Neural progenitor cell (in vitro differentiated cells): Measurements from ENCODE around the gene VASH2. TPM values are rescaled to one million over a fixed set of nuclear protein-coding genes. Genes with fewer than 3 reads are reported as not detected.

Experiments
- DNase-seq: peaks from one replicate; pipeline ENCODE4 v3.0.0-alpha.2; 2016; ENCODE audit warnings: low spot score
- H2AFZ ChIP-seq: fragments of 200-600 bp; sonication (generic); replicated peaks from 2 replicates; pipeline ENCODE4 v1.6.1; 2016; ENCODE audit warnings: antibody characterized with exemption
- H3F3A ChIP-seq: fragments of 200-600 bp; sonication (generic); 2 replicates; pipeline ENCODE4 v1.6.1; 2016; ENCODE audit warnings: antibody characterized with exemption, low read depth
- H3K27ac ChIP-seq: fragments of 200-600 bp; sonication (generic); 2 replicates; pipeline ENCODE4 v1.5.1; 2016; ENCODE audit warnings: mild to moderate bottlenecking
- H3K27me3 ChIP-seq: fragments of 200-600 bp; sonication (generic); 2 replicates; pipeline ENCODE4 v1.6.1; 2016; ENCODE audit warnings: mild to moderate bottlenecking, moderate library complexity
- H3K36me3 ChIP-seq: fragments of 200-600 bp; sonication (generic); 2 replicates; pipeline ENCODE4 v1.5.1; 2016
- H3K4me1 ChIP-seq: fragments of 200-600 bp; sonication (generic); 2 replicates; pipeline ENCODE4 v1.6.1; 2016; ENCODE audit warnings: mixed run types
- H3K4me2 ChIP-seq: fragments of 200-600 bp; sonication (generic); 2 replicates; pipeline ENCODE4 v1.6.1; 2016
- H3K4me3 ChIP-seq: fragments of 200-600 bp; sonication (generic); 2 replicates; pipeline ENCODE4 v1.5.1; 2016
- H3K79me2 ChIP-seq: fragments of 200-600 bp; sonication (generic); 2 replicates; pipeline ENCODE4 v1.6.1; 2016; ENCODE audit warnings: low read depth
- H3K9ac ChIP-seq: fragments of 200-600 bp; sonication (generic); 2 replicates; pipeline ENCODE4 v1.6.1; 2016
- H3K9me3 ChIP-seq: fragments of 200-600 bp; sonication (generic); 2 replicates; pipeline ENCODE4 v1.5.1; 2016; ENCODE audit warnings: low read depth
- H4K20me1 ChIP-seq: fragments of 200-600 bp; sonication (generic); 2 replicates; pipeline ENCODE4 v1.6.1; 2016; ENCODE audit warnings: low read depth
- H3K27ac Mint-ChIP-seq: 3 replicates; pipeline ENCODE4 v1.8.0; 2021; ENCODE audit warnings: mixed read lengths
- H3K27me3 Mint-ChIP-seq: 2 replicates; pipeline ENCODE4 v1.8.0; 2022; ENCODE audit warnings: low read depth, mild to moderate bottlenecking, inconsistent platforms, moderate library complexity, mixed read lengths; ENCODE audit not compliant: insufficient read depth
- H3K36me3 Mint-ChIP-seq: 3 replicates; pipeline ENCODE4 v1.8.0; 2021; ENCODE audit warnings: mixed read lengths
- H3K4me1 Mint-ChIP-seq: 3 replicates; pipeline ENCODE4 v1.8.0; 2021; ENCODE audit warnings: mixed read lengths
- H3K4me3 Mint-ChIP-seq: 3 replicates; pipeline ENCODE4 v1.8.0; 2021; ENCODE audit warnings: mild to moderate bottlenecking, moderate library complexity, mixed read lengths
- H3K9me3 Mint-ChIP-seq: 3 replicates; pipeline ENCODE4 v1.8.0; 2020; ENCODE audit warnings: mixed read lengths
- EZH2 ChIP-seq: fragments of 200-600 bp; sonication (generic); IDR thresholded peaks from 2 replicates; pipeline ENCODE4 v1.6.1; 2017; ENCODE audit warnings: antibody characterized with exemption, mild to moderate bottlenecking, moderate library complexity
- EZH2phosphoT487 ChIP-seq: fragments of 200-600 bp; sonication (generic); IDR thresholded peaks from 2 replicates; pipeline ENCODE4 v1.6.1; 2017; ENCODE audit warnings: antibody characterized with exemption
- total RNA-seq: library from RNA; depleted of rRNA; stranded (reverse); fragments of >200 nt; gene quantifications from 2 replicates; pipeline ENCODE4 v1.2.3, GENCODE V29; 2015; ENCODE audit warnings: low replicate concordance
- TF ChIP-seq, protein P1 (sequence below): fragments of 200-600 bp; sonication (generic); IDR thresholded peaks from 2 replicates; pipeline ENCODE4 v1.5.1; 2017; ENCODE audit warnings: antibody characterized with exemption, mild to moderate bottlenecking

Gene VASH2
- total RNA-seq, 1 donor from 2014 or later: 5.2 TPM

DNA sequence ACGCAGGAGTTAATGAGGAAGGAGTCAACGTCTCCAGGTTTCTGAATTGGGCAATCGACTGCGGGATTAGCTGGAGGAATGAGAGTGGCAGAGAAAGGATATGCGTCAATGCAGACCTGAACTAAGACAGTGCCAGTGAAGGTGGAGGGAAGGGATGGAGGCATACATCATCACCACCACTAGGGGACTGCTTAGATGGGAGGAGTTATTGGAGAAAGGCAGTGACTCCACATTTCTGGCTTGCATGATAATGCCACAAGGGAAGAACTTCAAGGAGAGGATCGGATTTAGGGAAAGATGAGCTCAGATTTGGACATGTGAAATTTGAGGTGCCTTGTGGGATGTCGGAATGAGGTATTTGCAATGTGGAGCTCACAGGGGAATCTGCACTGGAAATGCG lies 17.5 kb downstream of the VASH2 start:
- no peak overlapping the region for H3K9ac ChIP-seq
- H3K27ac ChIP-seq: no peak overlapping the region
- H3K27me3 ChIP-seq: no peaks in the 10 kb centered on the region
- no peaks in the 10 kb centered on the region for H3K9me3 ChIP-seq
- H3K36me3 ChIP-seq: no peaks in the 10 kb centered on the region
- no peaks in the 10 kb centered on the region for H3F3A ChIP-seq
- no peak overlapping the region for H3K4me3 ChIP-seq
- DNase-seq: peak; percentile 51
- Mint-ChIP-seq H3K9me3 (no peaks in the 10 kb centered on the region), H3K27me3 (peaks cover 2% of the 10 kb centered on the region), H3K27ac (peak overlapping the region; percentile 12), H3K4me1 (peaks cover 33% of the 10 kb centered on the region), H3K4me3 (no peak overlapping the region), H3K36me3 (peaks cover 35% of the 10 kb centered on the region)
- peaks cover 8% of the 10 kb centered on the region for H3K4me1 ChIP-seq
- H3K4me2 ChIP-seq: no peak overlapping the region
- H2AFZ ChIP-seq: no peak overlapping the region
- H3K79me2 ChIP-seq: no peaks in the 10 kb centered on the region
- TF ChIP-seq, protein P1, sequence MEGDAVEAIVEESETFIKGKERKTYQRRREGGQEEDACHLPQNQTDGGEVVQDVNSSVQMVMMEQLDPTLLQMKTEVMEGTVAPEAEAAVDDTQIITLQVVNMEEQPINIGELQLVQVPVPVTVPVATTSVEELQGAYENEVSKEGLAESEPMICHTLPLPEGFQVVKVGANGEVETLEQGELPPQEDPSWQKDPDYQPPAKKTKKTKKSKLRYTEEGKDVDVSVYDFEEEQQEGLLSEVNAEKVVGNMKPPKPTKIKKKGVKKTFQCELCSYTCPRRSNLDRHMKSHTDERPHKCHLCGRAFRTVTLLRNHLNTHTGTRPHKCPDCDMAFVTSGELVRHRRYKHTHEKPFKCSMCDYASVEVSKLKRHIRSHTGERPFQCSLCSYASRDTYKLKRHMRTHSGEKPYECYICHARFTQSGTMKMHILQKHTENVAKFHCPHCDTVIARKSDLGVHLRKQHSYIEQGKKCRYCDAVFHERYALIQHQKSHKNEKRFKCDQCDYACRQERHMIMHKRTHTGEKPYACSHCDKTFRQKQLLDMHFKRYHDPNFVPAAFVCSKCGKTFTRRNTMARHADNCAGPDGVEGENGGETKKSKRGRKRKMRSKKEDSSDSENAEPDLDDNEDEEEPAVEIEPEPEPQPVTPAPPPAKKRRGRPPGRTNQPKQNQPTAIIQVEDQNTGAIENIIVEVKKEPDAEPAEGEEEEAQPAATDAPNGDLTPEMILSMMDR: peak; percentile 61
- TF ChIP-seq EZH2: no peak
- no peak for TF ChIP-seq EZH2phosphoT487
- no peaks in the 10 kb centered on the region for H4K20me1 ChIP-seq

DNA sequence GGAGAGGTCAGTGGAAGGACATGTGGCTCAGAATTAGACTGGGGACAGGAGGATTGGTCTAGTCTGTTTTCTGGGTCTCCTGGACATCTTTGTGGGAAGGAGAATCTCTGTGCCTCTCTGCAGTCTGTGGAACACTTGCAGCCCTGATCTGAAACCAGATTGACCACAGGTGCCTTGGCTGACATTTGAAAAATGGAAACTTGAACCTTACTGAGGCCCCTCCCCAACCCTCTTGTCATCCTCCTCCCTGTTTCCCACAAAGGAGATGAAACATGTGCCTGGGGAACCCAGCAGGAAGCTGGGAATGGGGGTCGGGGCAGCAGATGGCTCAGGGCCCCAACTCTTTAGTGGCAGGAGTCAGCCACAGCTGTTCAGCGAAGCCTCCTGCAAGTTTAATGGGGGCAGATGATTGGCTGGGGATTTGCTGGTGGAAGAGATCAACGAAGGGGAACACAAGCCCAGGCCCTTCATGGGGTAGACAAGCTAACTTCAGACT lies 18.1 kb downstream of the VASH2 start:
- Histone ChIP-seq H3K27ac (no peak overlapping the region), H3K36me3 (no peaks in the 10 kb centered on the region), H3F3A (no peaks in the 10 kb centered on the region), H3K4me1 (peaks cover 8% of the 10 kb centered on the region), H3K27me3 (no peaks in the 10 kb centered on the region), H3K4me3 (no peak overlapping the region), H2AFZ (no peak overlapping the region), H3K79me2 (no peaks in the 10 kb centered on the region), H3K9me3 (no peaks in the 10 kb centered on the region), H3K9ac (no peak overlapping the region), H4K20me1 (no peaks in the 10 kb centered on the region), H3K4me2 (no peak overlapping the region)
- Mint-ChIP-seq H3K27me3 (peaks cover 5% of the 10 kb centered on the region), H3K36me3 (peaks cover 32% of the 10 kb centered on the region), H3K4me1 (peaks cover 33% of the 10 kb centered on the region), H3K27ac (peak overlapping the region; percentile 76), H3K9me3 (no peaks in the 10 kb centered on the region), H3K4me3 (no peak overlapping the region)
- no peak for DNase-seq
- TF ChIP-seq, protein P1: no peak
- no peak for TF ChIP-seq EZH2phosphoT487

DNA sequence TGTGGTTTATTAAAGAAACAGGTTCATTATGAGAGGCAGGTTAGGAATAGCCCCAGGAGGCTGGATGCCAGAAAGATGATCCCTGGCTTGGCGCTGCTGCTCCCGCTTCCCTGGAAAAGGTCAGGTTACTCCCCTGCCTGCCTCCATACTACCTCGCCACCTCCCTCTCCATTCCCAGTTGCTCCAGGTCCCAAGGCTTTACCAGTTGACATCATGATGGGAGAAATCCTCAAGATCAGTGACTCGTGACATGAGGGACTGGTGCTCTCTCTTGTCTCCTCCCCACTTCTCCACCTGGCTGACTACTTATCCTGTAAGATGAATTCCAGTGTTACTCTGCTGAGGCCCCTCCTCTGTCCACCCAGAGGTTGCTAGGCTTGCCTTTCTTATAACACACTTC lies 19.7 kb downstream of the VASH2 start:
- TF ChIP-seq EZH2 (no peak), EZH2phosphoT487 (no peak)
- TF ChIP-seq, protein P1: no peak
- Histone ChIP-seq H2AFZ (no peak overlapping the region), H3K4me2 (no peak overlapping the region), H3K79me2 (no peaks in the 10 kb centered on the region), H3K36me3 (no peaks in the 10 kb centered on the region), H4K20me1 (no peaks in the 10 kb centered on the region), H3K9me3 (no peaks in the 10 kb centered on the region), H3K9ac (no peak overlapping the region), H3K4me3 (no peak overlapping the region), H3K27ac (no peak overlapping the region), H3F3A (no peaks in the 10 kb centered on the region), H3K4me1 (peaks cover 8% of the 10 kb centered on the region), H3K27me3 (no peaks in the 10 kb centered on the region)
- peak overlapping the region; percentile 75 for H3K27ac Mint-ChIP-seq
- peaks cover 34% of the 10 kb centered on the region for H3K36me3 Mint-ChIP-seq
- H3K27me3 Mint-ChIP-seq: peaks cover 5% of the 10 kb centered on the region
- H3K4me1 Mint-ChIP-seq: peaks cover 33% of the 10 kb centered on the region
- no peak overlapping the region for H3K4me3 Mint-ChIP-seq
- H3K9me3 Mint-ChIP-seq: no peaks in the 10 kb centered on the region
- DNase-seq: no peak
